ENCODE measurements around the gene CARD9. TPM values are rescaled to one million over a fixed set of nuclear protein-coding genes. Genes with fewer than 3 reads are reported as not detected.

Gene CARD9, protein sequence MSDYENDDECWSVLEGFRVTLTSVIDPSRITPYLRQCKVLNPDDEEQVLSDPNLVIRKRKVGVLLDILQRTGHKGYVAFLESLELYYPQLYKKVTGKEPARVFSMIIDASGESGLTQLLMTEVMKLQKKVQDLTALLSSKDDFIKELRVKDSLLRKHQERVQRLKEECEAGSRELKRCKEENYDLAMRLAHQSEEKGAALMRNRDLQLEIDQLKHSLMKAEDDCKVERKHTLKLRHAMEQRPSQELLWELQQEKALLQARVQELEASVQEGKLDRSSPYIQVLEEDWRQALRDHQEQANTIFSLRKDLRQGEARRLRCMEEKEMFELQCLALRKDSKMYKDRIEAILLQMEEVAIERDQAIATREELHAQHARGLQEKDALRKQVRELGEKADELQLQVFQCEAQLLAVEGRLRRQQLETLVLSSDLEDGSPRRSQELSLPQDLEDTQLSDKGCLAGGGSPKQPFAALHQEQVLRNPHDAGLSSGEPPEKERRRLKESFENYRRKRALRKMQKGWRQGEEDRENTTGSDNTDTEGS
- total RNA-seq: 0.09 and 0.43 TPM in 2 replicates

GRCh38 chr9:136373300-136374182, at the start of gene CARD9:
TSS of gene CARD9 (minus strand) at chr9:136373669. CDS start at chr9:136372078, 1,591 bp downstream.

GRCh38 chr9:136410500-136411287, 37.2 kb upstream of the CARD9 start, which contains the start of the genes ENTR1 and PMPCA:
TSS of gene ENTR1 (minus strand) at chr9:136410614. CDS start at chr9:136410397, 217 bp downstream.
TSS of gene PMPCA (plus strand) at chr9:136410658. CDS start at chr9:136410669, 11 bp downstream.

DNA sequence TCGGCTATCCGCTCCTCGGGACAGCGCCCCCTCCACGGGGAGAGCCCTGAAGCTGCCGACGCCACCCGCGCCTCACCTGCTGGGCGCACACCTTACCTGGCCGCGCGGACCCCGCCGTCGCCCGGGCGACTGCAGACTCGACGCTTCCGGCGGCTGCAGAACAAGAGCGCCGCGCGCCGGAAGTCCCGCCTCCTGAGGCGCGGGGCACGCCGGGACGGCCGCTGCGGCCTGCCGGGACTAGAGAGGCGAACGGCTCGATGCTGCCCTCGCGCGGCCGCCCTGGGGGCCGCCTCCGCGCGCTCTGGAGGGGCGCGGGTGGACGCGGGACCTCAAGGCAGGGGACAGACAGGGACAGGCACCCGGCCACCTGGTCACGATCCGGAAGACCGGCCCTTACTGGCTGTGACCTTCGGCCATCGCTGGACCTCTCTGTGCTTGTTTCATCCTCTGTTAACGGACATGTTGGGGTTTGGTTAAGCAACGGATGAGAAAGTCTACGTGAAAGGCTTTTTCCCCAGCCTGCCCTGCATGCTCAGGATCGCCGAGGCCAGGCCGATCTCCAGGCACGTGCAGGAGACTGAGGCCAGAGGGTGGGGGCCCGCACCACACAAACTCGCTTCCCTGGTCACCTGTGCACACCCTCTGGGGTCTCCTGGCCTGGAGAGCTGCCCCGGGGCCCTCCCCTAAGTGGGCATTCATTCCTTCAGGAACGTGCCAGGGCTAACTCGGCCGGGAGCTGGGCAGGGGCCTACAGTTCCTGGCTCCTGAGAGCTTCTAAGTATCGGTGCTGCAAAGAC, 26.8 kb upstream of the CARD9 start, which contains the start of gene SNAPC4:
Gene SNAPC4 (minus strand): TSS at position 133 of the 797 bp plus-strand sequence. CDS start 1,742 bp downstream, outside the sequence.

GRCh38 chr9:136363106-136363948, 10.1 kb downstream of the CARD9 start, which contains the start of gene DNLZ:
TSS of gene DNLZ (minus strand) at chr9:136363744. CDS start at chr9:136363714, 30 bp downstream.

GRCh38 chr9:136327304-136327974, 46.0 kb downstream of the CARD9 start, which contains the start of gene GPSM1:
TSS of gene GPSM1 (plus strand) at chr9:136327539. CDS start at chr9:136327696, 157 bp downstream.

Other genes starting within 250 kb of the CARD9 start
- not detected in 2 replicates for gene LHX3, start 168.5 kb downstream of the CARD9 start, total RNA-seq
- 5.3 and 5.9 TPM in 2 replicates for gene QSOX2, start 127.9 kb downstream of the CARD9 start, total RNA-seq
- not detected in 2 replicates for gene CCDC187, start 69.6 kb downstream of the CARD9 start, total RNA-seq
- gene GPSM1, start 46.1 kb downstream of the CARD9 start, total RNA-seq: 13.8 and 19.9 TPM in 2 replicates
- gene DNLZ, start 9.9 kb downstream of the CARD9 start, total RNA-seq: 10.0 and 11.8 TPM in 2 replicates
- 2.9 and 5.8 TPM in 2 replicates for gene SNAPC4, start 26.5 kb upstream of the CARD9 start, total RNA-seq
- 21.9 and 22.3 TPM in 2 replicates for gene ENTR1, start 36.9 kb upstream of the CARD9 start, total RNA-seq
- 33.1 and 38.8 TPM in 2 replicates for gene PMPCA, start 37.0 kb upstream of the CARD9 start, total RNA-seq
- 3.3 and 3.5 TPM in 2 replicates for gene INPP5E, start 66.2 kb upstream of the CARD9 start, total RNA-seq
- gene SEC16A, start 109.4 kb upstream of the CARD9 start, total RNA-seq: 13.2 and 15.3 TPM in 2 replicates
- 66.1 and 122 TPM in 2 replicates for gene NOTCH1, start 172.4 kb upstream of the CARD9 start, total RNA-seq